Type B pancreatic cell (in vitro differentiated cells): ENCODE measurements around the gene LRIG2. TPM values are rescaled to one million over a fixed set of nuclear protein-coding genes. Genes with fewer than 3 reads are reported as not detected.
A peak's percentile ranks its signal among the peaks of the same experiment; 100 is the strongest.

ENCODE experiments used
- DNase-seq: peaks from one replicate; pipeline ENCODE4 v3.0.0; 2021; ENCODE audit warnings: mixed read lengths; ENCODE audit not compliant: unreplicated experiment; ENCODE audit errors: extremely low spot score
- H3K27ac Mint-ChIP-seq: 2 replicates; pipeline ENCODE4 v1.8.0; 2021; ENCODE audit warnings: mild to moderate bottlenecking, mixed read lengths
- H3K27me3 Mint-ChIP-seq: 2 replicates; pipeline ENCODE4 v1.8.0; 2021; ENCODE audit warnings: mixed read lengths
- H3K36me3 Mint-ChIP-seq: 2 replicates; pipeline ENCODE4 v1.8.0; 2021; ENCODE audit warnings: mixed read lengths
- H3K4me1 Mint-ChIP-seq: one replicate; pipeline ENCODE4 v1.8.0; 2021; ENCODE audit warnings: mixed read lengths; ENCODE audit not compliant: unreplicated experiment
- H3K4me3 Mint-ChIP-seq: 2 replicates; pipeline ENCODE4 v1.8.0; 2021; ENCODE audit warnings: mild to moderate bottlenecking, mixed read lengths
- H3K9me3 Mint-ChIP-seq: 2 replicates; pipeline ENCODE4 v1.8.0; 2021; ENCODE audit warnings: mixed read lengths
- total RNA-seq: library from RNA; stranded (reverse); gene quantifications from 2 replicates; pipeline ENCODE4 v1.2.1, GENCODE V29; 2021; ENCODE audit warnings: low replicate concordance
- TF ChIP-seq, protein P1 (sequence below): fragments of 200-600 bp; sonication (generic); conservative IDR thresholded peaks from 2 replicates; pipeline ENCODE4 v1.5.0; 2021; ENCODE audit warnings: antibody characterized with exemption, mild to moderate bottlenecking

LRIG2 gene
- total RNA-seq, 1 donor from 2014 or later: 17.7 TPM

DNA sequence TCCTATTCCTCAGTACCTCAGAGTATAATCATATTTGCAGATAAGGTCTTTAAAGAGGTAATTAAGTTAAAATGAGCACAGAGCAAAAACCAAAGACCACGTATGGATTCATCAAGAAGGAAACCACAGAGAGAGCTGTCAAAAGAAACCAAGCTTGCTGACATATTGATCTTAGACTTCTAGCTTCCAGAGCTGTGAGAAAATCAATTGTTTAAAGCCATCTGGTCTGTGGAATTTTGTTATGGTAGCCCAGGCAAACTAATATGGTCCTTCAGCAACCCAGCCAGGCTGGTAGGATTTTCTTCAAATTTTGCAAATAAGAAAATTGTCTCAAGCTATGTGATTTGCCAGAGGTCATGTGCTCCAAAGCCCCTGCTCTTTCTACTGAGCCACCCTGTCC is 62.5 kb downstream of the LRIG2 start:
- Mint-ChIP-seq H3K4me3 (no peak overlapping the region), H3K36me3 (peaks cover 3% of the 10 kb centered on the region), H3K9me3 (no peaks in the 10 kb centered on the region), H3K4me1 (peaks cover 8% of the 10 kb centered on the region), H3K27me3 (no peaks in the 10 kb centered on the region), H3K27ac (no peak overlapping the region)
- TF ChIP-seq, protein P1, sequence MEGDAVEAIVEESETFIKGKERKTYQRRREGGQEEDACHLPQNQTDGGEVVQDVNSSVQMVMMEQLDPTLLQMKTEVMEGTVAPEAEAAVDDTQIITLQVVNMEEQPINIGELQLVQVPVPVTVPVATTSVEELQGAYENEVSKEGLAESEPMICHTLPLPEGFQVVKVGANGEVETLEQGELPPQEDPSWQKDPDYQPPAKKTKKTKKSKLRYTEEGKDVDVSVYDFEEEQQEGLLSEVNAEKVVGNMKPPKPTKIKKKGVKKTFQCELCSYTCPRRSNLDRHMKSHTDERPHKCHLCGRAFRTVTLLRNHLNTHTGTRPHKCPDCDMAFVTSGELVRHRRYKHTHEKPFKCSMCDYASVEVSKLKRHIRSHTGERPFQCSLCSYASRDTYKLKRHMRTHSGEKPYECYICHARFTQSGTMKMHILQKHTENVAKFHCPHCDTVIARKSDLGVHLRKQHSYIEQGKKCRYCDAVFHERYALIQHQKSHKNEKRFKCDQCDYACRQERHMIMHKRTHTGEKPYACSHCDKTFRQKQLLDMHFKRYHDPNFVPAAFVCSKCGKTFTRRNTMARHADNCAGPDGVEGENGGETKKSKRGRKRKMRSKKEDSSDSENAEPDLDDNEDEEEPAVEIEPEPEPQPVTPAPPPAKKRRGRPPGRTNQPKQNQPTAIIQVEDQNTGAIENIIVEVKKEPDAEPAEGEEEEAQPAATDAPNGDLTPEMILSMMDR: no peak
- DNase-seq: no peak

DNA sequence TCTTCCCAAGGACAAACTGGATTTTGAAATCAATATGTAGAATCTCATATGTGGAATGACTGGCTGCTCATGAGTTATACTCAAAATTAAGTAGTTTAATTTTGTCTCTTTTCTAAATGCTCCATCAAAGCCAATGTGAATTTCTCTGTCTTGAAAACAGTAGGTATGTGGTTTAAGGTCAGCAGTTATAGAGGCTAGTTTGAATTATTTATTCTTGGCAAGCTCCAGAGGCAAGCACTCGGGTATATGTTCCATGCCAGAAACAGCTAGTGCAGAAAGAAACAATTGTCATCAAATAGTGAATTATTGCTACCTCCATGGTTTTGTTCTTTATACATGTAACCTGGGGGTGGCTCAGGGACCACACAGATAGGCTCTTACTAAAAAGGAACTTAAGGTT is 63.5 kb downstream of the LRIG2 start:
- TF ChIP-seq, protein P1: no peak
- H3K4me3 Mint-ChIP-seq: no peak overlapping the region
- peaks cover 14% of the 10 kb centered on the region for H3K4me1 Mint-ChIP-seq
- H3K36me3 Mint-ChIP-seq: peaks cover 3% of the 10 kb centered on the region
- no peak for DNase-seq
- H3K27ac Mint-ChIP-seq: no peak overlapping the region
- no peaks in the 10 kb centered on the region for H3K27me3 Mint-ChIP-seq
- no peaks in the 10 kb centered on the region for H3K9me3 Mint-ChIP-seq

DNA sequence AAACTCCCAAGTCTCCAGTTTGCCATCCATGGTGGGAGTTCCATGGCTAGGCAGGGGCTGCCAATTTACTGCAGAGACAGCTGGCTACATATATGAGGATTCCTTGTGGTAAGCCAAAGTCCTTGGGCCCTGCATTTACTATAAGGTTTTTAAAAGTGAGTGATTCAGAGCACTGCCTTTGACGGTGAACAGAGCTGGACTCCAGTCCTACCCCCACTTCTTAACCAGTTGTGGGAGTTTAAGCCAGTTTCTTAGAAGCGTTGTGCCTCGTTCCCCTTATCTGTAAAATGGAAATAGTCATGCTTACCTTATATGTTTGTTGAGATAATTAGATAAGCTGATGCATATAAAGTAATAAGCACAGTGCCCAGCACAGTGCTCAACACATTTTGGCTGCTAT is 64.6 kb downstream of the LRIG2 start:
- no peak overlapping the region for H3K27ac Mint-ChIP-seq

DNA sequence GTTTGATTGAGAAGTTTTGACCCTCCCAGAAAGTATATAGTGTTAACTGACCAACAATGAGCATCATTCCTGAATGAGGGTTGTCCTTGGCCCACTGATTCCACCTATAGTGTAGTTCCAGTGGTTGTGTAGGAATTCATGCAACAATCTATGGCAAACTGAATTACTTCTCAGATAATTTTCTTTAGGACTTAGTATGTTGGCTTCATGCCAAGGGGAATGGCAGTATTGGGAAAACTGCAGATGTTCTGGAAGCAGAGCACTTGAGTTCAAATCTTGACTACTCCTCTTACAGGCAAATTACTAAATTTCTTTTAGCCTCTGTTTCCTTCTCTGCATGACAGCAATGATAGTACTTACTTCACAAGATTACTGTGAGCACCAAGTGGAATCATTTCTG is 65.8 kb downstream of the LRIG2 start:
- peaks cover 14% of the 10 kb centered on the region for H3K4me1 Mint-ChIP-seq
- no peak overlapping the region for H3K4me3 Mint-ChIP-seq
- H3K36me3 Mint-ChIP-seq: no peaks in the 10 kb centered on the region
- TF ChIP-seq, protein P1: no peak
- no peaks in the 10 kb centered on the region for H3K27me3 Mint-ChIP-seq
- H3K27ac Mint-ChIP-seq: no peak overlapping the region
- H3K9me3 Mint-ChIP-seq: no peaks in the 10 kb centered on the region
- no peak for DNase-seq

More for the DNA sequence above, 64.6 kb downstream of the LRIG2 start:
- Mint-ChIP-seq H3K9me3 (no peaks in the 10 kb centered on the region), H3K4me1 (peaks cover 14% of the 10 kb centered on the region), H3K36me3 (no peaks in the 10 kb centered on the region), H3K4me3 (no peak overlapping the region), H3K27me3 (no peaks in the 10 kb centered on the region)
- TF ChIP-seq, protein P1: no peak
- DNase-seq: no peak

DNA sequence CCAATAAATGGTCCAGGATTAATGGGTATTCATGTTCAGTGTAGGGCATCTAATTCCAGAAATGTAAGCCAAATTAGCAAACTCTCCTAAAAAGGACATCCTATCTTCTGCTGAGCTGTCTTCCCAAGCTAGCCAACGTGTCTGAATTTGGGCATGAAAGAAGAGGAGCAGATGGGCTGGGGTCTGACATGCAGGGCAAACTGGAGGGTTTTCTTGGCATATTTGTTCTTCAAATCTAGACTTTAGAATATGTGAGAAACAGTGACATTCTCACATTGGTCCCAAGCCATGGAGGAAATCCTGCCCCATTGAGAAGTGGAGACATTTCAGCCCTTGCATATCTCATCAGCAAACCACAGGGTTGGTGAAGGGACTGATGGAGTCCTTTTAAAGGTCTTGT is 67.2 kb downstream of the LRIG2 start:
- H3K27ac Mint-ChIP-seq: peak overlapping the region; percentile 64
- TF ChIP-seq, protein P1: no peak
- DNase-seq: no peak
- H3K4me1 Mint-ChIP-seq: peaks cover 14% of the 10 kb centered on the region
- H3K36me3 Mint-ChIP-seq: no peaks in the 10 kb centered on the region
- no peaks in the 10 kb centered on the region for H3K9me3 Mint-ChIP-seq
- H3K27me3 Mint-ChIP-seq: no peaks in the 10 kb centered on the region
- no peak overlapping the region for H3K4me3 Mint-ChIP-seq
